ENCODE measurements around the gene PSMB9.
"Not testable (repeated sequence)": the region's sequence is repeated elsewhere in the genome, so short reads cannot be mapped to it uniquely, and the experiment has no call there.

PSMB9 gene

DNA sequence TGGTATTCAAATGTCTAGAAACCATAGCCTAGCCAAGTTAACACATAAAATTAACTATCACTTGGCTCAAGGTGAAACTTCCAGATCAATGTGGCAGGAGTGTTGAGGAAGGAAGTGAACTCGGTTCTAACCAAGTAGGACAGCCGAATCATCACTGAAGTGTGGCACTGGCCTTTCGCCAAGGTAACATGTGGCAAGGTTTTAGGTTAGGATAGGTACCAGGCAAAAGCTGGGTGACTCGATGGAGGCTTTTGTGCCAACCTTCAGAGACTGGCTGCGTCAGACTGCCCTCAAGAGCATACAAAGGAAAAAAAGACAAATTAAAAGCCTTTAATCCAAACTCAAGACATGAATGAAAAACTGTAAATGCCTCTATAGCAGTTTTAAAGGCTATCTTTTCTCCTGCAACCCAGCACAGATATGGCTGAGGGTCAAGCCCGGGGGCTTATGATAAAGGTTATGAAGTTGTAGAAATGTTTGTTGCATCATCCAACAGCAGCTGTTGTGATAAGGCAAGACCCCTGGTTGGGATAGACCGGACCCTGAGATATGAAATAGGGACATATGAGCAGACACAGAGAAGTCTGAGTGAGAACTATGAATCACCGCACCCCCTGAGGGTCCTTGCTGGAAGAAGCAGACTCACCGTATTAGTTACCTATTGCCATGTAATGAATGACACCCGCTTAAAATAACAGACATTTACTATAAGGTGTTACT, 11.9 kb downstream of the PSMB9 start:
- TF ChIP-seq, protein P1, sequence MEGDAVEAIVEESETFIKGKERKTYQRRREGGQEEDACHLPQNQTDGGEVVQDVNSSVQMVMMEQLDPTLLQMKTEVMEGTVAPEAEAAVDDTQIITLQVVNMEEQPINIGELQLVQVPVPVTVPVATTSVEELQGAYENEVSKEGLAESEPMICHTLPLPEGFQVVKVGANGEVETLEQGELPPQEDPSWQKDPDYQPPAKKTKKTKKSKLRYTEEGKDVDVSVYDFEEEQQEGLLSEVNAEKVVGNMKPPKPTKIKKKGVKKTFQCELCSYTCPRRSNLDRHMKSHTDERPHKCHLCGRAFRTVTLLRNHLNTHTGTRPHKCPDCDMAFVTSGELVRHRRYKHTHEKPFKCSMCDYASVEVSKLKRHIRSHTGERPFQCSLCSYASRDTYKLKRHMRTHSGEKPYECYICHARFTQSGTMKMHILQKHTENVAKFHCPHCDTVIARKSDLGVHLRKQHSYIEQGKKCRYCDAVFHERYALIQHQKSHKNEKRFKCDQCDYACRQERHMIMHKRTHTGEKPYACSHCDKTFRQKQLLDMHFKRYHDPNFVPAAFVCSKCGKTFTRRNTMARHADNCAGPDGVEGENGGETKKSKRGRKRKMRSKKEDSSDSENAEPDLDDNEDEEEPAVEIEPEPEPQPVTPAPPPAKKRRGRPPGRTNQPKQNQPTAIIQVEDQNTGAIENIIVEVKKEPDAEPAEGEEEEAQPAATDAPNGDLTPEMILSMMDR (conservative IDR thresholded peaks at IDR 0.05; ENCODE audit: low read depth, low read length), result no peak
- Histone ChIP-seq H4K20me1 (ENCODE audit: insufficient read depth) (no peaks in the 10 kb centered on the region), H3K27ac (no peak overlapping the region), H2AFZ (ENCODE audit: low read depth) (no peak overlapping the region), H3K4me1 (ENCODE audit: low read depth, poor library complexity, severe bottlenecking) (peaks cover 13% of the 10 kb centered on the region), H3K4me3 (IDR thresholded peaks at IDR 0.05; ENCODE audit: insufficient read depth, low read depth, low read length) (no peak overlapping the region), H3K4me2 (no peak overlapping the region), H3K79me2 (ENCODE audit: insufficient read depth, low read depth) (no peaks in the 10 kb centered on the region), H3K27me3 (ENCODE audit: insufficient read depth, low read depth) (no peaks in the 10 kb centered on the region), H3K9ac (no peak overlapping the region), H3K36me3 (ENCODE audit: insufficient read depth) (no peaks in the 10 kb centered on the region)

DNA sequence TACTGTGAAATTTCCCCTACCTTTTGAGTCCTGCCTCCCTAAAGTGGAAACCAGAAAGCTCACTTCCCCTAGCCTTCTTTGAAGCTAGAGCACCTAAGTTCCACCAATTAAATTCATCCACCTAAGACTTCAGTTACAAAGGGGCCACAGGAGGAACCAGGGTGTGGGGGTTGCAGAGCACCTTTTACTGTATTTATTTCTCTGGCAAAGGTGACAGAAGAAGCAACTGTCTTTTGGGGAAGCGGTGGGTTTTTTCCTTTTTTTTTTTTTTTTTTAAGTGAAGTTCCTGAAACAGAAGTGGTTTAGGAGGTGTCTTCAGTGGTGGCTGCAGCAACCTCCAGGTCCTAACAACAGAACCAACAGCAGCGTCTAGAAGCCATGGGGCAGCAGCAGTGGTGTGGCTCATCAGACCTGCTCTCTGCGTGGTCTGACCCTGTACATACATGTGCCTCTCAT, 13.1 kb downstream of the PSMB9 start:
- no peak overlapping the region for H3K27ac ChIP-seq

DNA sequence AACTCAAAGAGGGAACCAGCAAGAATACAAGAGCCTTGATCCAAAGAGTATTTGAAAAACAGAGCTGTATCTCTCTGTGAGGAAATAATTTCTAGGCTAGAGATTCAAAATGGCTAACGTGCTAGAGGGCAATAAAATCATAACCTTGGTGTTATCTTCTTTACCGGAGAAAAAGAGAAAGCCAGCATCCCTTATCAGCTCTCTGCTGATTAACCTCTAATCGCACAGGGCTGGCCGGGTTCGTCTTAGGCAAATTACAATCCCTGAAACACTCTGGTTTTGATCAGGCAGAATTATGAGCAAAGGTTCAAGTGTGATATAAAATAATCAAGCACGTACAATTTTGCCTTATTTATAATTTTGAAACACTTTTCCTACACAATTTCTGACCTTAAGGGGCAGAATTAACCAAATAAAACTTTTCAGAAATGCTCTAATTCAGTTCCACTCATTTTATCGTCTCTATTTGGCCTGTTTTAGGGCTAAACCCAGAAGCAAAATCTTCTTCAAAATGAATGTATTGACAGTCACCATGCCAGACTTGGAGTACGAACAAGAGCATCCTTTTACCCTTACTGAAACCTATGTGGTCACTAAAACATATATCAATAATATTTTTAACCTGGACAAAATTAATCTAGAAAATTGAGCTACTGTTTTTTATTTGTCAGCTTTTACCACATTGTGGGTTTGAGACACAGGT, 13.7 kb downstream of the PSMB9 start:
- Histone ChIP-seq H3K36me3 (ENCODE audit: insufficient read depth) (no peaks in the 10 kb centered on the region), H3K9ac (no peak overlapping the region), H4K20me1 (ENCODE audit: insufficient read depth) (no peaks in the 10 kb centered on the region), H3K4me1 (ENCODE audit: low read depth, poor library complexity, severe bottlenecking) (peaks cover 9% of the 10 kb centered on the region), H3K27me3 (ENCODE audit: insufficient read depth, low read depth) (no peaks in the 10 kb centered on the region), H3K27ac (no peak overlapping the region), H3K79me2 (ENCODE audit: insufficient read depth, low read depth) (no peaks in the 10 kb centered on the region), H3K4me3 (IDR thresholded peaks at IDR 0.05; ENCODE audit: insufficient read depth, low read depth, low read length) (no peak overlapping the region), H2AFZ (ENCODE audit: low read depth) (no peak overlapping the region), H3K4me2 (no peak overlapping the region)
- TF ChIP-seq, protein P1 (conservative IDR thresholded peaks at IDR 0.05; ENCODE audit: low read depth, low read length), result no peak

More for the DNA sequence above, 13.1 kb downstream of the PSMB9 start:
- Histone ChIP-seq H3K4me2 (no peak overlapping the region), H2AFZ (ENCODE audit: low read depth) (no peak overlapping the region), H3K4me1 (ENCODE audit: low read depth, poor library complexity, severe bottlenecking) (peaks cover 9% of the 10 kb centered on the region), H3K79me2 (ENCODE audit: insufficient read depth, low read depth) (no peaks in the 10 kb centered on the region), H3K9ac (no peak overlapping the region), H4K20me1 (ENCODE audit: insufficient read depth) (no peaks in the 10 kb centered on the region), H3K4me3 (IDR thresholded peaks at IDR 0.05; ENCODE audit: insufficient read depth, low read depth, low read length) (no peak overlapping the region), H3K27me3 (ENCODE audit: insufficient read depth, low read depth) (no peaks in the 10 kb centered on the region), H3K36me3 (ENCODE audit: insufficient read depth) (no peaks in the 10 kb centered on the region)
- TF ChIP-seq, protein P1 (conservative IDR thresholded peaks at IDR 0.05; ENCODE audit: low read depth, low read length), result no peak

DNA sequence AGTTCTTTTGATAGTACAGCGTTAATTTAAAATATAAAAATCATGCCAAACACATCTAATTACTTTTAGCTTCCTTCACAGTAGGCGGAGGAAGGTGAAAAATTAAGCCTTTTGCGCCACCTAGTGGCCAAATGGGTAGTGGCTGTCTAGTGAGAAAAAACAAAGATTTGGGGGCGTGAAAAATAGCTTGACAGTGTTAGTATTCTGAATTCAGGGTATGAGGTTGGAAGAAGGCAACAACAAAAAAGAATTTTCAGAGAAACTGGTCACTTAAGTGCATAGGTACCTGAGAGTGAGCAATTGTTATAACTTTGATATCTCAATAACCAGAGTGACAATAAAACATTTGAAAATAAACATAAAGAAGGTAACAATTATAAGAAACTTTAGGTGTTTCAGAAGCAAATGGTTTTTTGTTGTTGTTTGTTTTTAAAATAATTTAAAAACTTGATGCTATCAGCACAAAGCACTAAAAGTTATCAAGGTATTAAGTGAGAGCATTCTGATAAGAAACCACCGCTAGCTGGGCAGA, 14.3 kb downstream of the PSMB9 start:
- Histone ChIP-seq H3K4me2 (no peak overlapping the region), H3K36me3 (ENCODE audit: insufficient read depth) (no peaks in the 10 kb centered on the region), H3K4me1 (ENCODE audit: low read depth, poor library complexity, severe bottlenecking) (peaks cover 9% of the 10 kb centered on the region), H3K9ac (no peak overlapping the region), H3K27me3 (ENCODE audit: insufficient read depth, low read depth) (no peaks in the 10 kb centered on the region), H2AFZ (ENCODE audit: low read depth) (no peak overlapping the region), H3K4me3 (IDR thresholded peaks at IDR 0.05; ENCODE audit: insufficient read depth, low read depth, low read length) (no peak overlapping the region), H3K79me2 (ENCODE audit: insufficient read depth, low read depth) (no peaks in the 10 kb centered on the region), H4K20me1 (ENCODE audit: insufficient read depth) (no peaks in the 10 kb centered on the region), H3K27ac (no peak overlapping the region)
- TF ChIP-seq, protein P1 (conservative IDR thresholded peaks at IDR 0.05; ENCODE audit: low read depth, low read length), result peak; percentile 95

DNA sequence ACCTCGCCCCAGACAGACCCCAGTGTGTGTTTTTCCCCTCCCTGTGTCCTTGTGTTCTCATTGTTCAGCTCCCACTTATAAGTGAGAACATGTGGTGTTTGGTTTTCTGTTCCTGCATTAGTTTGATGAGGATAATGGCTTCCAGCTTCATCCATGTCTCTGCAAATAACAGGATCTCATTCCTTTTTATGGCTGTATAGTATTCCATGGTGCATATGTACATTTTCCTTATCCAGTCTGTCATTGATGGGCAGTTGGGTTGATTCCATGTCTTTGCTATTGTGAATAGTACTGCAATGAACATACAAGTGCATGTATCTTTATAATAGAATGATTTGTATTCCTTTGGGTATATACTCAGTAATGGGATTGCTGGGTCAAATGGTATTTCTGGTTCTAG, 20.0 kb downstream of the PSMB9 start:
- H3K4me3 ChIP-seq (IDR thresholded peaks at IDR 0.05; ENCODE audit: insufficient read depth, low read depth, low read length); H3K9ac ChIP-seq; H4K20me1 ChIP-seq (ENCODE audit: insufficient read depth); H3K4me1 ChIP-seq (ENCODE audit: low read depth, poor library complexity, severe bottlenecking); H3K79me2 ChIP-seq (ENCODE audit: insufficient read depth, low read depth); H3K4me2 ChIP-seq; H2AFZ ChIP-seq (ENCODE audit: low read depth); H3K36me3 ChIP-seq (ENCODE audit: insufficient read depth); H3K27me3 ChIP-seq (ENCODE audit: insufficient read depth, low read depth); H3K27ac ChIP-seq: not testable (repeated sequence)

All from KMS-11 (cell line).